NCI-H460 (cell line): Measurements from ENCODE around the gene CTNNA3. TPM values are rescaled to one million over a fixed set of nuclear protein-coding genes. Genes with fewer than 3 reads are reported as not detected.
A peak's percentile ranks its signal among the peaks of the same experiment; 100 is the strongest.

Experiments
- DNase-seq: peaks from one replicate; pipeline ENCODE4 v3.0.0-alpha.2; 2016; ENCODE audit warnings: low read depth; ENCODE audit errors: extremely low read depth
- total RNA-seq: library from RNA; depleted of rRNA; stranded (reverse); fragments of >200 nt; shearing (Covaris generic); gene quantifications from 2 replicates; pipeline ENCODE4 v1.2.3, GENCODE V29; 2014

The CTNNA3 gene
- total RNA-seq, 1 experiment from 2014 or later, result 0.47 TPM

- no peak for DNase-seq
Observed at GRCh38 chr10:66098595-66099480, 1597.2 kb downstream of the CTNNA3 start.

DNA sequence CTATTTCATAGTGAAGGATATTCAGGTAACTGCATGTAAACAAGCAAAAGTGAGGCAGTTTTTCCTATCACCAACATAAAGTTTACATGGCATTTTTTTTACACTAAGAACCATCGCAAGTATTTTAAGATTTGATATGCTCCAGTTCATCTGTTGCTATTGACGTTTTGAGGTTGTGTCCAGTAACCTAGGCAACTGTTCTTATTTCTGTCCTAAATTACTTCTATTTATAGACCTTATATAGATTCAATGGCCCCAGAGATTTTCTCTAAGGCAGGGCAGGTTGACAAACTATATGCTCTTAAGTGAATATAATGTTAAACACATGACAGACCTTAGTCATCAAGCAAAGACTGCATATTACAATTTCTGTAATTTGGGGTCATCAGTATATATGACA is 1600.4 kb downstream of the CTNNA3 start:
- DNase-seq, result no peak

DNA sequence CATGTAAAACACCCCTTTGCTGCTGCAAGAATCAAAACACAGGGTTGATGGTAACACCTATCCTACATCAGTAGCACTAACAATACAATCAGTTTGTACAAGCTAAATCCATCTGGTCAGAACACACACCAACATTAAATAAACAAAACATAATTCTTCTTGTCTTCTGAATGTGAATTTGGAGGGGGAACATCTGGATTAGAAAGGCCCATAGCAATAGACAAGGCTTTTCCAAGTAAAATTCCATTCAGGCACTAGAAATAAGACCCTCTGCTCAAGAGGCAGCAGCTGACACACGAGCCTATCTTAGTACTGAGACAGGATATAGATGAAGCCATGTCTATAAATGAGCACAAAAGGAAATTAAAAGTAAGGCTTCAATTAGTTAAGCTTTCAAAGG is 1610.1 kb downstream of the CTNNA3 start:
- DNase-seq, result no peak

DNA sequence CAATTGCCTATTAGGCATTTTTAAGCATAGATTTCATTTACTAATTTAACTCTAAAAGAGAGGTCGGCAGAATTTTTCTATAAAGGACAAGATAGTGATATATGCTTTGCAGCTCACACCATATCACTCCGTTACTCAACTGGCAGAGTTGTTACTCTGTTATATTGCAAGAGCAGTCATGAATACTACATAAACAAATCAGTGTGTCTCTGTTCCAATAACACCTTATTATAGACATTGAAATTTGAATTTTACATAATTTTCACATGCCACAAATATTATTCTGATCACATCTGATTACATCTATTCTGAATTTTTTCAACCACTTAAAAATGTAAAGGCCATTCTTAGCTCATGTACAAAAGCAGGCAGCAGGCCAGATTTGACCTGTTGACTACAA is 1624.1 kb downstream of the CTNNA3 start:
- DNase-seq, result no peak

DNA sequence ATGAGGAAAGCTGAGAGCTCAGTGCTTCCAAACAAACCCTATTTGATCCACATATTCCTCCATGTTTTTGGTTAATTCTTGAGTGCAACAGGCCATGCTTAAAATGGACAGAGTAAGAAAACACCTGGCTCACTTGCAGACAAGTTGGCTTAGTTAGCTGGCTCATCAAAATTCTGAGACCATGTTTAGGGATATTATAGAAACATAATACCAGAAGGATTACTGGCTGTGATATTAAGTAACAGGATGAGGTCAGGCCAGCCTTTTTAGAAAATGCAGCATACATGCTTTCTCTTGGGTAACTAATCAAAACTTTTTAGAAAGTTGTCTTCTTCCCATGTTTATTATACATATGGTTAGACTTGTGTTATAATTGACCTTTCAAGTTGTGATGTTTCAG is 1637.4 kb downstream of the CTNNA3 start:
- no peak for DNase-seq

DNA sequence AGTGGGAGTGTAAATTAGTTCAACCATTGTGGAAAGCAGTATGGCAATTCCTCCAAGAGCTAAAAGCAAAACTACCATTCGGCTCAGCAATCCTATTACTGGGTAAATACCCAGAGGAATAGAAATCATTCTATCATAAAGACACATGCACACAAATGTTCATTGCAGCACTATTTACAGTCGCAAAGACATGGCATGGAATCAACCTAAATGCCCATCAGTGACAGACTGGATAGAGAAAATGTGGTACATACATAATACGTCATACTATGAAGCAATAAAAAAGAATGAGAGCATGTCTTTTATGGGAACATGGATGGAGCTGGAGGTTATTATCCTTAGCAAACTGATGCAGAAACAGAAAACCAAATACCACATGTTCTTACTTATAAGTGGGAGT is 1646.7 kb downstream of the CTNNA3 start:
- DNase-seq, result no peak

DNA sequence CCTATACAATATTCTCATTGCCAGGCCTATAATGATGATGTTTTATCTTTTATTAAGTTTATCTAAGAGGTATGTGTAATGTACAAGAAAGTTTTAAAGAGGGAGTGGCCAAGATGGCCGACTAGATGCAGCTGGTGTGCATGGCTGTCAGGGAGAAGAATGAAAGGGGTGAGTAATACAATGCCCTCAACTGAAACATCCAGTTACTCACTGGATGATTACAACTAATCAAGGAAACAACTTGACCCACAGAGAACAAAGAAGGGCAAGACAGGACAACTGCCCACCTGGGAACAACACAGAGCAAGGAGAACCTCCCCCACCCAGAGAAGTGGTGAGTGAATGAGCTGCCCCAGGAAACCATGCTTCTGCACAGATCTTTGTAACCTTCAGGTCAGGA is 1650.1 kb downstream of the CTNNA3 start:
- no peak for DNase-seq

- DNase-seq, result no peak
Observed at GRCh38 chr10:66041771-66042170, 1654.2 kb downstream of the CTNNA3 start.

- DNase-seq, result no peak
Observed at GRCh38 chr10:66038623-66039022, 1657.4 kb downstream of the CTNNA3 start.

GRCh38 chr10:66026321-66026720 is 1669.7 kb downstream of the CTNNA3 start:
- DNase-seq, result no peak

- DNase-seq, result no peak
Observed at GRCh38 chr10:66025186-66025585, 1670.8 kb downstream of the CTNNA3 start.

GRCh38 chr10:66021423-66021822 is 1674.6 kb downstream of the CTNNA3 start:
- DNase-seq, result no peak

DNA sequence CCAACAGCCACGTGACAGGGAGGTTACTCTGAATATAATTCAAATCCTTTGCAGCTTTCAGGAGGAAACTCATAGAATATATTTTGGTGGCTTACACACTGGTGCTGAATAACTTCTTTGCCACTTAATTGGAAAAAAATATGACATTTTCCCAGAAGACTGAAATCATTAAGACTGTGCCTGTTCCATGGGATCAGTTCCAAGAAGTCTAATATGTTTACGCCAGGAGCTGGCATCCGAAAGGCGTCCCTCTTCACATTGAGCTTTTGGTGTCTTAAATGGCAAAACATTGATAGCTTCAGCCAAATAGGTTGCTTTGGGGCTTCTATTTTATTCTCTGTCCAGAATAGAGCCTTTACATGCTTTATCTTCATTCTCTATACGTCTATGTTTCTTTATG is 1687.8 kb downstream of the CTNNA3 start:
- no peak for DNase-seq

- no peak for DNase-seq
Observed at GRCh38 chr10:66006411-66006810, 1689.6 kb downstream of the CTNNA3 start.

- DNase-seq, result no peak
Observed at GRCh38 chr10:65993451-65993850, 1702.5 kb downstream of the CTNNA3 start.

- DNase-seq, result no peak
Observed at GRCh38 chr10:65968871-65969270, 1727.1 kb downstream of the CTNNA3 start.

- no peak for DNase-seq
Observed at GRCh38 chr10:65968437-65968836, 1727.6 kb downstream of the CTNNA3 start.

GRCh38 chr10:65964205-65964604 is 1731.8 kb downstream of the CTNNA3 start:
- DNase-seq, result no peak

- no peak for DNase-seq
Observed at GRCh38 chr10:65952086-65952485, 1743.9 kb downstream of the CTNNA3 start.

GRCh38 chr10:65950075-65950474 is 1745.9 kb downstream of the CTNNA3 start:
- peak; percentile 25 for DNase-seq

DNA sequence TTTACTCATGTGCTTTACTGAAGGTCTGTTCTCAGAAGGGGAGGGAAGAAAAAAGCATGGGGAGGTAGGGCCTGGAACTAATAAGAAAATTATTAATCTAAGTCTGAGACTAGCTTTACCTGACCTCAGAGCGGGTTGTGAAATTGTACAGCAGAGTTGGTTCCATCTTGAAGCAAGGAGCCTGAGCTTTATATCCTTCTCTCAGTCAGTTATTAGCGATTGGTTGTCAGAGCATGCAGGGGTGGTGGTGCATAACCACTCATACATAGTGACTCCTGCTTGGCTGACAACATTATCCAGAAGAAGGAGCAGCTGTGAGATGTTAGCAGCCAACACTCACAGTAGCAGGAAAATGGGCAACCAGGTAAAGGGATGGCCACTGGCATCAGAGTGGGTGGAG is 1746.5 kb downstream of the CTNNA3 start:
- no peak for DNase-seq

GRCh38 chr10:65945061-65945460 is 1750.9 kb downstream of the CTNNA3 start:
- no peak for DNase-seq

DNA sequence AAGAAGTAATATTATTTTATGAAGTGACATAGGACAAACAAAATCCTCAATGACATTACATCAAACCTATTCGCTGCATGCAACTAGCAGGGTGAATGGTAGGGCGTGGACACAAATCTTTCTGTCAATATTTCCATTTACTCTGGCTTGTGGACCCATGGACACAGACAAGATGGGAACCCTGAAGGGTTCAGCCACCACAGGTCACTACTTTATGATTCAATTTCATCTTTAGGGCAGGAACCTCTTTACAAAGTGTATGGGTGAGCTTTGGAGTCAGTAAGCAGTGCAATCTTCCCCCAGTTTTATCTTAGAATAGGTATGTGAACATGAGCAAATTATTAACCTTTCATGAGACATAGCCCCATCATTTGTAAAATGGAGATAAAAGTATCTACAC is 1752.5 kb downstream of the CTNNA3 start:
- DNase-seq, result no peak
